ENCODE data around the gene TMEM205. TPM values are rescaled to one million over a fixed set of nuclear protein-coding genes. Genes with fewer than 3 reads are reported as not detected.

The TMEM205 gene
- total and polyA plus RNA-seq, 2 of the 13 experiments (the other 11 are each of a cell fraction or from before 2014, with no cell fraction given) = 45.5 to 98.7 TPM

DNA sequence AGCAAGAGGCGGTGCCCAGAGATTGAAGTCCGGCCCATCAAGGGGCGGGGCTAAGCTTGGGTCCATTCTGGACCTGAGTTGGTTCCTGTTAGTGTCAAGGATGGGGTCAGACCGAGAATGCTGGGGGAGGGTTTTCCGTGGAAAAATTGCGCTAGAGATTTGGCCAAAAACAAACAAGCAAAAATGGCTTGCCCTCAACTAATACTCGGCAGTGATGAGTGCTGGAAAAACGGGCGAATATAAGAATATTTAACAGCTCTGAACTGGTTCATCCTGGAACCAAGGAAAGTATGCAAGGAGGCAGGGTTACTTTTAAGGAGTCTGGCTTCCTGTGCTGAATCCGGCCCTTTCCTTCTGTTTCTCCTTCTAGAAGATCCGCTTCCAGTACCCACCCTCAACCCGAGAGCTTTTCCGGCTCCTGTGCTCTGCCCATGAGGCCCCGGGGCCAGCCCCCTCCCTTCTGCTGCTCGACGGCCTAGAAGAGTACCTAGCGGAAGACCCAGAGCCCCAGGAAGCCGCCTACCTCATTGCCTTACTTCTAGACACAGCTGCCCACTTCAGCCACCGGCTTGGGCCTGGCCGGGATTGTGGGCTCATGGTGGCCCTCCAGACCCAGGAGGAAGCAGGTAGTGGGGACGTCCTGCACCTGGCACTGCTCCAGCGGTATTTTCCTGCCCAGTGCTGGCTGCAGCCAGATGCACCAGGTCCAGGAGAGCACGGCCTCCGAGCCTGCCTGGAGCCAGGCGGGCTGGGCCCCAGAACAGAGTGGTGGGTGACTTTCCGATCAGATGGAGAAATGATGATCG, 29.3 kb upstream of the TMEM205 start (continued):
- TF ChIP-seq, protein P1, sequence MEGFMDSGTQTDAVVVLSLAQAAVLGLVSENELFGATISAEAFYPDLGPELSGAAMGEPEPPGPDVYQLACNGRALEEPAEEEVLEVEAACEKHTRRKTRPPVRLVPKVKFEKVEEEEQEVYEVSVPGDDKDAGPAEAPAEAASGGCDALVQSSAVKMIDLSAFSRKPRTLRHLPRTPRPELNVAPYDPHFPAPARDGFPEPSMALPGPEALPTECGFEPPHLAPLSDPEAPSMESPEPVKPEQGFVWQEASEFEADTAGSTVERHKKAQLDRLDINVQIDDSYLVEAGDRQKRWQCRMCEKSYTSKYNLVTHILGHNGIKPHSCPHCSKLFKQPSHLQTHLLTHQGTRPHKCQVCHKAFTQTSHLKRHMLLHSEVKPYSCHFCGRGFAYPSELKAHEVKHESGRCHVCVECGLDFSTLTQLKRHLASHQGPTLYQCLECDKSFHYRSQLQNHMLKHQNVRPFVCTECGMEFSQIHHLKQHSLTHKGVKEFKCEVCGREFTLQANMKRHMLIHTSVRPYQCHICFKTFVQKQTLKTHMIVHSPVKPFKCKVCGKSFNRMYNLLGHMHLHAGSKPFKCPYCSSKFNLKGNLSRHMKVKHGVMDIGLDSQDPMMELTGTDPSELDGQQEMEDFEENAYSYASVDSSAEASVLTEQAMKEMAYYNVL (CRISPR knock-in tag; IDR thresholded peaks at IDR 0.05; ENCODE audit: borderline replicate concordance) = no peak
- TF ChIP-seq ZSCAN25 (CRISPR knock-in tag; IDR thresholded peaks at IDR 0.05) (no peak), PRMT3 (CRISPR knock-in tag; IDR thresholded peaks at IDR 0.05; ENCODE audit: borderline replicate concordance, low read depth) (peak; percentile 43; the same call in 1 of the 2 replicates), HDAC1 (CRISPR knock-in tag; IDR thresholded peaks at IDR 0.05) (peak; percentile 45; the same call in 1 of the 2 replicates), ZNF235 (CRISPR knock-in tag; IDR thresholded peaks at IDR 0.05; ENCODE audit: borderline replicate concordance) (peak; percentile 39; the same call in 1 of the 2 replicates), TOPORS (CRISPR knock-in tag; IDR thresholded peaks at IDR 0.05) (no peak), CHCHD3 (CRISPR knock-in tag; IDR thresholded peaks at IDR 0.05) (no peak), ZNF549 (CRISPR knock-in tag; IDR thresholded peaks at IDR 0.05) (no peak)
- TF ChIP-seq, protein P2, sequence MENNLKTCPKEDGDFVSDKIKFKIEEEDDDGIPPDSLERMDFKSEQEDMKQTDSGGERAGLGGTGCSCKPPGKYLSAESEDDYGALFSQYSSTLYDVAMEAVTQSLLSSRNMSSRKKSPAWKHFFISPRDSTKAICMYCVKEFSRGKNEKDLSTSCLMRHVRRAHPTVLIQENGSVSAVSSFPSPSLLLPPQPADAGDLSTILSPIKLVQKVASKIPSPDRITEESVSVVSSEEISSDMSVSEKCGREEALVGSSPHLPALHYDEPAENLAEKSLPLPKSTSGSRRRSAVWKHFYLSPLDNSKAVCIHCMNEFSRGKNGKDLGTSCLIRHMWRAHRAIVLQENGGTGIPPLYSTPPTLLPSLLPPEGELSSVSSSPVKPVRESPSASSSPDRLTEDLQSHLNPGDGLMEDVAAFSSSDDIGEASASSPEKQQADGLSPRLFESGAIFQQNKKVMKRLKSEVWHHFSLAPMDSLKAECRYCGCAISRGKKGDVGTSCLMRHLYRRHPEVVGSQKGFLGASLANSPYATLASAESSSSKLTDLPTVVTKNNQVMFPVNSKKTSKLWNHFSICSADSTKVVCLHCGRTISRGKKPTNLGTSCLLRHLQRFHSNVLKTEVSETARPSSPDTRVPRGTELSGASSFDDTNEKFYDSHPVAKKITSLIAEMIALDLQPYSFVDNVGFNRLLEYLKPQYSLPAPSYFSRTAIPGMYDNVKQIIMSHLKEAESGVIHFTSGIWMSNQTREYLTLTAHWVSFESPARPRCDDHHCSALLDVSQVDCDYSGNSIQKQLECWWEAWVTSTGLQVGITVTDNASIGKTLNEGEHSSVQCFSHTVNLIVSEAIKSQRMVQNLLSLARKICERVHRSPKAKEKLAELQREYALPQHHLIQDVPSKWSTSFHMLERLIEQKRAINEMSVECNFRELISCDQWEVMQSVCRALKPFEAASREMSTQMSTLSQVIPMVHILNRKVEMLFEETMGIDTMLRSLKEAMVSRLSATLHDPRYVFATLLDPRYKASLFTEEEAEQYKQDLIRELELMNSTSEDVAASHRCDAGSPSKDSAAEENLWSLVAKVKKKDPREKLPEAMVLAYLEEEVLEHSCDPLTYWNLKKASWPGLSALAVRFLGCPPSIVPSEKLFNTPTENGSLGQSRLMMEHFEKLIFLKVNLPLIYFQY (CRISPR knock-in tag; IDR thresholded peaks at IDR 0.05; ENCODE audit: borderline replicate concordance) = peak; percentile 52; the same call in 1 of the 2 replicates
- TF ChIP-seq, protein P3, sequence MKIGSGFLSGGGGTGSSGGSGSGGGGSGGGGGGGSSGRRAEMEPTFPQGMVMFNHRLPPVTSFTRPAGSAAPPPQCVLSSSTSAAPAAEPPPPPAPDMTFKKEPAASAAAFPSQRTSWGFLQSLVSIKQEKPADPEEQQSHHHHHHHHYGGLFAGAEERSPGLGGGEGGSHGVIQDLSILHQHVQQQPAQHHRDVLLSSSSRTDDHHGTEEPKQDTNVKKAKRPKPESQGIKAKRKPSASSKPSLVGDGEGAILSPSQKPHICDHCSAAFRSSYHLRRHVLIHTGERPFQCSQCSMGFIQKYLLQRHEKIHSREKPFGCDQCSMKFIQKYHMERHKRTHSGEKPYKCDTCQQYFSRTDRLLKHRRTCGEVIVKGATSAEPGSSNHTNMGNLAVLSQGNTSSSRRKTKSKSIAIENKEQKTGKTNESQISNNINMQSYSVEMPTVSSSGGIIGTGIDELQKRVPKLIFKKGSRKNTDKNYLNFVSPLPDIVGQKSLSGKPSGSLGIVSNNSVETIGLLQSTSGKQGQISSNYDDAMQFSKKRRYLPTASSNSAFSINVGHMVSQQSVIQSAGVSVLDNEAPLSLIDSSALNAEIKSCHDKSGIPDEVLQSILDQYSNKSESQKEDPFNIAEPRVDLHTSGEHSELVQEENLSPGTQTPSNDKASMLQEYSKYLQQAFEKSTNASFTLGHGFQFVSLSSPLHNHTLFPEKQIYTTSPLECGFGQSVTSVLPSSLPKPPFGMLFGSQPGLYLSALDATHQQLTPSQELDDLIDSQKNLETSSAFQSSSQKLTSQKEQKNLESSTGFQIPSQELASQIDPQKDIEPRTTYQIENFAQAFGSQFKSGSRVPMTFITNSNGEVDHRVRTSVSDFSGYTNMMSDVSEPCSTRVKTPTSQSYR (CRISPR knock-in tag; IDR thresholded peaks at IDR 0.05; ENCODE audit: borderline replicate concordance) = no peak
- TF ChIP-seq, protein P4, sequence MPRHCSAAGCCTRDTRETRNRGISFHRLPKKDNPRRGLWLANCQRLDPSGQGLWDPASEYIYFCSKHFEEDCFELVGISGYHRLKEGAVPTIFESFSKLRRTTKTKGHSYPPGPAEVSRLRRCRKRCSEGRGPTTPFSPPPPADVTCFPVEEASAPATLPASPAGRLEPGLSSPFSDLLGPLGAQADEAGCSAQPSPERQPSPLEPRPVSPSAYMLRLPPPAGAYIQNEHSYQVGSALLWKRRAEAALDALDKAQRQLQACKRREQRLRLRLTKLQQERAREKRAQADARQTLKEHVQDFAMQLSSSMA (CRISPR knock-in tag; IDR thresholded peaks at IDR 0.05) = no peak
- TF ChIP-seq, protein P5, sequence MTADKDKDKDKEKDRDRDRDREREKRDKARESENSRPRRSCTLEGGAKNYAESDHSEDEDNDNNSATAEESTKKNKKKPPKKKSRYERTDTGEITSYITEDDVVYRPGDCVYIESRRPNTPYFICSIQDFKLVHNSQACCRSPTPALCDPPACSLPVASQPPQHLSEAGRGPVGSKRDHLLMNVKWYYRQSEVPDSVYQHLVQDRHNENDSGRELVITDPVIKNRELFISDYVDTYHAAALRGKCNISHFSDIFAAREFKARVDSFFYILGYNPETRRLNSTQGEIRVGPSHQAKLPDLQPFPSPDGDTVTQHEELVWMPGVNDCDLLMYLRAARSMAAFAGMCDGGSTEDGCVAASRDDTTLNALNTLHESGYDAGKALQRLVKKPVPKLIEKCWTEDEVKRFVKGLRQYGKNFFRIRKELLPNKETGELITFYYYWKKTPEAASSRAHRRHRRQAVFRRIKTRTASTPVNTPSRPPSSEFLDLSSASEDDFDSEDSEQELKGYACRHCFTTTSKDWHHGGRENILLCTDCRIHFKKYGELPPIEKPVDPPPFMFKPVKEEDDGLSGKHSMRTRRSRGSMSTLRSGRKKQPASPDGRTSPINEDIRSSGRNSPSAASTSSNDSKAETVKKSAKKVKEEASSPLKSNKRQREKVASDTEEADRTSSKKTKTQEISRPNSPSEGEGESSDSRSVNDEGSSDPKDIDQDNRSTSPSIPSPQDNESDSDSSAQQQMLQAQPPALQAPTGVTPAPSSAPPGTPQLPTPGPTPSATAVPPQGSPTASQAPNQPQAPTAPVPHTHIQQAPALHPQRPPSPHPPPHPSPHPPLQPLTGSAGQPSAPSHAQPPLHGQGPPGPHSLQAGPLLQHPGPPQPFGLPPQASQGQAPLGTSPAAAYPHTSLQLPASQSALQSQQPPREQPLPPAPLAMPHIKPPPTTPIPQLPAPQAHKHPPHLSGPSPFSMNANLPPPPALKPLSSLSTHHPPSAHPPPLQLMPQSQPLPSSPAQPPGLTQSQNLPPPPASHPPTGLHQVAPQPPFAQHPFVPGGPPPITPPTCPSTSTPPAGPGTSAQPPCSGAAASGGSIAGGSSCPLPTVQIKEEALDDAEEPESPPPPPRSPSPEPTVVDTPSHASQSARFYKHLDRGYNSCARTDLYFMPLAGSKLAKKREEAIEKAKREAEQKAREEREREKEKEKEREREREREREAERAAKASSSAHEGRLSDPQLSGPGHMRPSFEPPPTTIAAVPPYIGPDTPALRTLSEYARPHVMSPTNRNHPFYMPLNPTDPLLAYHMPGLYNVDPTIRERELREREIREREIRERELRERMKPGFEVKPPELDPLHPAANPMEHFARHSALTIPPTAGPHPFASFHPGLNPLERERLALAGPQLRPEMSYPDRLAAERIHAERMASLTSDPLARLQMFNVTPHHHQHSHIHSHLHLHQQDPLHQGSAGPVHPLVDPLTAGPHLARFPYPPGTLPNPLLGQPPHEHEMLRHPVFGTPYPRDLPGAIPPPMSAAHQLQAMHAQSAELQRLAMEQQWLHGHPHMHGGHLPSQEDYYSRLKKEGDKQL (CRISPR knock-in tag; IDR thresholded peaks at IDR 0.05; ENCODE audit: low read depth) = no peak
